Kidney epithelial cell (primary cell): Measurements from ENCODE around the gene CHADL. TPM values are rescaled to one million over a fixed set of nuclear protein-coding genes. Genes with fewer than 3 reads are reported as not detected.

Experiments used
- DNase-seq: peaks from one replicate; pipeline ENCODE4 v3.0.0-alpha.2; 2010; ENCODE audit warnings: low read depth
- H3K27me3 ChIP-seq: 2 replicates; pipeline ENCODE4 v1.6.0; 2011; ENCODE audit warnings: low read length; ENCODE audit not compliant: control insufficient read depth, insufficient read depth
- H3K36me3 ChIP-seq: 2 replicates; pipeline ENCODE4 v1.5.1; 2011; ENCODE audit warnings: low read length; ENCODE audit not compliant: control insufficient read depth, insufficient read depth
- H3K4me3 ChIP-seq: 2 replicates; pipeline ENCODE4 v1.5.1; 2011; ENCODE audit warnings: low read depth, mild to moderate bottlenecking, control low read depth, low read length
- total RNA-seq: library from RNA; depleted of rRNA; stranded (reverse); fragments of >200 nt; gene quantifications from 2 replicates; pipeline ENCODE4 v1.2.3, GENCODE V29; 2015
- TF ChIP-seq, protein P1 (sequence below): IDR thresholded peaks from 2 replicates; pipeline ENCODE4 v1.5.1; 2011; ENCODE audit warnings: mild to moderate bottlenecking, moderate library complexity, low read length, control low read depth, inconsistent platforms; ENCODE audit not compliant: insufficient read depth, poor library complexity, severe bottlenecking

CHADL gene
- total RNA-seq, 1 donor from 2014 or later: 1.6 TPM

DNA sequence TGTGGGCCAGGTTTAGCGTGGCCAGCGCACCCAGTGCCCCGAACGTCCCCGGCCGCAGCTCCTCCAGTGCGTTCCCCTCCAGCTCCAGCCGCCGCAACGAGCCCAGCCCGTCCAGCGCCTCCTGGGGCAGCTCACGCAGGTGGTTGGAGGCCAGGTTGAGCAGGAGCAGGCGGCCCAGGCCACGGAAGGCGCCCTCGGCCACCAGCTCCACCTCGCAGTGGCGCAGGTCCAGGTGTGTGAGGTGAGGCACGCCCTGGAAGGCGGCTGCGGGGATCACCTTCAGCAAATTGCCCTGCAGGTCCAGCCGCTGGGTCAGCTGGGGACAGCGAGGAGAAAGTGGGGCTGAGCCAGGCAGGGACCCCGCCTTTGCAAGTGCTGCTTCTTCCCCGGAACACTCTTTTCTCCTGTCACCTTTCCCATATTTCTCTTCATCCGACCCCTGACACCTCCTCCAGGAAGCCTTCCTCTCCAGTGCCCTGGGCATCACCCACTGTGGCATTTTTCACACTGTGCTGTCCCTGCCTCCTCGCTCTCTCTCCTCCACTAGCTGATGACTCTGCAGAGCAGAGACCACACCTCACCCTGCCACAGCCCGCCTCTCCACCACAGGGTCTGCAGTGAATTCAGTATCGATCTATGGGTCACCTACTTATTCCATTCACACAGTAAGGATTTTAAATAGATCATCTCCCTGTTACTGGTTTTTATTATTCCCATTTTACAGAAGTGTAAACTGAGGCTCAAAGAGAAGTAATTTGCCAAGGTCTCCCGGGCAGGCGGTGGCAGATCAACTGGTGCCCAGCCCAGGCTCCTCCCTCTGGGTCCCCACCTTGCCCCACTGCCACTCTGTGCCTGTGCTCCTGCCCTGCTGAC is 1.9 kb downstream of the CHADL start:
- H3K4me3 ChIP-seq: no peak overlapping the region
- TF ChIP-seq, protein P1, sequence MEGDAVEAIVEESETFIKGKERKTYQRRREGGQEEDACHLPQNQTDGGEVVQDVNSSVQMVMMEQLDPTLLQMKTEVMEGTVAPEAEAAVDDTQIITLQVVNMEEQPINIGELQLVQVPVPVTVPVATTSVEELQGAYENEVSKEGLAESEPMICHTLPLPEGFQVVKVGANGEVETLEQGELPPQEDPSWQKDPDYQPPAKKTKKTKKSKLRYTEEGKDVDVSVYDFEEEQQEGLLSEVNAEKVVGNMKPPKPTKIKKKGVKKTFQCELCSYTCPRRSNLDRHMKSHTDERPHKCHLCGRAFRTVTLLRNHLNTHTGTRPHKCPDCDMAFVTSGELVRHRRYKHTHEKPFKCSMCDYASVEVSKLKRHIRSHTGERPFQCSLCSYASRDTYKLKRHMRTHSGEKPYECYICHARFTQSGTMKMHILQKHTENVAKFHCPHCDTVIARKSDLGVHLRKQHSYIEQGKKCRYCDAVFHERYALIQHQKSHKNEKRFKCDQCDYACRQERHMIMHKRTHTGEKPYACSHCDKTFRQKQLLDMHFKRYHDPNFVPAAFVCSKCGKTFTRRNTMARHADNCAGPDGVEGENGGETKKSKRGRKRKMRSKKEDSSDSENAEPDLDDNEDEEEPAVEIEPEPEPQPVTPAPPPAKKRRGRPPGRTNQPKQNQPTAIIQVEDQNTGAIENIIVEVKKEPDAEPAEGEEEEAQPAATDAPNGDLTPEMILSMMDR: no peak
- DNase-seq: no peak

DNA sequence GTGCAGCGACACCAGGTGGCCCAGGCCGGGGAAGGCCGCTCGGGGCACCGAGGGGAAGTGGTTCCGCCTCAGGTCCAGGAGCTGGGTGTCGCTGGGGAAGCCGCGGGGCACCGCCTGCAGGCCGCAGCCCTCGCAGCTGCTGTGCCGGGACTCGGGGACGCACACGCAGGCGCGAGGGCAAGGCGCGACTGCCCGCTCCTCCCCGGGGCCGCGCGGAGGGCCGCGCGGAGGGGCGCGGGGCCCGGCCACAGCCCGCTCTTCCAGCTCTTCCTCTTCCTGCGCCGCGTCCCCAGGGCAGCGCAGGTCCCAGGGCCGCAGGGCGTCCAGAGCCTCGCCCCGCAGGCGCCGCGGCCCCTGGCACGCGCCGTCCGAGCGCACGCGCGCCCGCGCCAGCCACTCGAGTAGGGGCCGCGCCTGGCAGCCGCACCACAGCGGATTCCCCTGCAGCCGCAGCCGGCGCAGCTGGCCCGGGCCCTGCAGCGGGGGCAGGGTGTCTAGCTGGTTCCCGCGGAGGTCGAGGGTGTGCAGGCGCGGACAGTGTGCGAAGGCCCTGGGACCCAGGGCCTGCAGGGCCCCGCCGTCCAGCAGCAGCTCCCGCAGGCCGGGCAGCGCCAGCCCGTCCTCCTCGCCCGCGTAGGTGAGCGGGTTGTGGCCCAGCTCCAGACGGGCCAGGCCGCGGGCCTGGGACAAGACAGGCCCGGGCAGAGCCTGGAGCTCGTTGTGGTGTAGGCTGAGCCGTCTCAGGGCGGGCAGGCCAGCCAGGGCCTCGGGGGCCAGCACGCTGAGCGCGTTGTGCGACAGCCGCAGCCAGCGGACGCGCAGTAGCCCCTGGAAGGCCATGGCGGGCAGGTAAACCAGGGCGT is 2.8 kb downstream of the CHADL start:
- Histone ChIP-seq H3K36me3 (no peaks in the 10 kb centered on the region), H3K4me3 (peak overlapping the region; percentile 26), H3K27me3 (no peaks in the 10 kb centered on the region)
- DNase-seq: peak; percentile 12
- TF ChIP-seq, protein P1: peak; percentile 58

More for the DNA sequence above, 1.9 kb downstream of the CHADL start:
- no peaks in the 10 kb centered on the region for H3K27me3 ChIP-seq
- H3K36me3 ChIP-seq: no peaks in the 10 kb centered on the region

DNA sequence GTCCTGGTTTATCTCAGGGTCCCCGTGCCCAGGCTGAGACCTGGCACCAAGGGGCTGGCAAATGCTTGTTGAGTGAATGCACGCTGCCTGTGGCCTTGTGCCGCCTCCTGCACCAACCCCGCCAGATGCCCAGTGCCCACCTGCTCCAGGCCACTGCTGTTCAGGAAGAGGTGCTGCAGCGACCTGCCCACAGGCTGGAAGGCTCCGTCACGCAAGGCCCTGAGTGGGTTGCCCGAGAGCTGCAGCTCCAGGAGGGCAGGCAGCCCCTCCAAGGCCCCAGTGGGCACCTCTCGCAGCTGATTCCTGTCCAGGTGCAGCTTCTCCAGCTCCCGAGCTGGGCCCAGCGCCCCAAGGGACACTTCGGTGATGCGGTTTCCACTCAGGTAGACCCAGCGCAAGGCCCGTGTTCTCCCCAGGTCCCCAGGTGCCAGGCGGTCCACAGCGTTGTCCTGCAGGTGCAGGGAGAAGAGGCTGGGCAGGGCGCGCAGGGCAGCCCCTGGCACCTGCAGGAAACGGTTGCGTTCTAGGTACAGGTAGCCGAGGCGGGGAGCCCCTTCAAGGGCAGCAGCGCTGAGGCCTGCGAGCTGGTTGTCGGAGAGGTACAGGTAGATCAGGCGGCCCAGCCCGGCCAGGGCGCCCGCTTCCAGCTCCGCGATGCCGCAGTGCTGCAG is 3.6 kb downstream of the CHADL start:
- no peaks in the 10 kb centered on the region for H3K27me3 ChIP-seq
- H3K36me3 ChIP-seq: no peaks in the 10 kb centered on the region
- TF ChIP-seq, protein P1: no peak
- peak overlapping the region; percentile 26 for H3K4me3 ChIP-seq
- no peak for DNase-seq

DNA sequence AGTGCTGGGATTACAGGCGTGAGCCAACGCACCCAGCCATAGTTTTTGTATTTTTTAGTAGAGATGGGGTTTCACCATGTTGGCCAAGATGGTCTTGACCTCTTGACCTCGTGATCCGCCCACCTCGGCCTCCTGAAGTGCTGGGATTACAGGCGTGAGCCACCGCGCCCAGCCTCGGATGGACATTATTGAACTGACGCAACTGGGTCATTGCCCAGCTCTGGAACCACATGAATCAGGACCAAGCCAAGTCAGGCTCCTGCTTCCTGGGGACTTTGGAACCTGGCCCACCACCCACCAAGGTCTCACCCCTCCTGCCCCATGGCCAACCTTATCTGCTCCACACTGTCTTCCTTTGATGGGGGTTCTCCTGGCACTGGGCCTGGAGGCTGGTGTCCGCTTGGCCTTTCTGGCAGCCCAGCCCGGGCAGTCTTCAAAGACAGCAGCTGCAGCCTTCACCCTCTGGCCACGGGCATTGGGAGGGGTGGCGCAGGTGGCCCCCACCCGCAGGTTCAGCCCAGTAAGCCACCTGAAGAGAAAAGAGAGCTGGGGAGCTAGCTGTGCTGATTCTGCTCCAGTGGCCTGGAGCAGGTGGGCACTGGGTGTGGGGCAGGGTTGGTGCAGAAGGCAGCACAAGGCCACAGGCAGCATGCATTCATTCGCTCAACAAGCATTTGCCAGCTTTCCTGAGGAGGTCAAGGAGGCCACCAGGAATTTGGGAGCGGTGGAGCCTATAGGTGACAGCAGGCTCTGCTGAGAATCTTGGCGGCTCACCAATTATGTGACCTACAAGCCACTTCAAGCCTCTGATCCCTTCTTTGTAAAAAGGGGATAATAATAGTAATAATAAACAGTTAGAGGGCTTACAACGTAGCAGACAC is 5.7 kb downstream of the CHADL start:
- Histone ChIP-seq H3K36me3 (no peaks in the 10 kb centered on the region), H3K27me3 (no peaks in the 10 kb centered on the region), H3K4me3 (no peak overlapping the region)
- TF ChIP-seq, protein P1: no peak
- no peak for DNase-seq

DNA sequence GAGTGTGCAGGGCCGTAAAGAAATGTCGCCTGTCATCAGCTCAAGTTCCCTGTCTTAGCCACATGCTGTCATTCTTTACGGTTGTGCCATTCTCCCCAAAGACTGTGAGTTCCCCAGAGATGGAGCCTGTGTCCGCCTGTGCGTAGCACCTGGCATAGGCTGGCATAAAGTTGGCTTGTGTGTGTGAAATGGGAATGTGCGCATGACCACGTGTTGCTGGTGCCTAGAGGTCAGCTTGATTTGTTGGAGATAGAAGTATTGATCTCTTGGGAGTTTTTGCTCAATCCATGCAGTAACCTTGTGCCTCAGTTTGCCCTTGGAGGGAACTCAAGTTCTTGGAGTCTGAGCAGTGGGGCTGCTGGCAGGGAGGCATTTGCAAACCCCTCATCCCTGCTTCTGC is 9.4 kb downstream of the CHADL start:
- TF ChIP-seq, protein P1: no peak
- Histone ChIP-seq H3K36me3 (no peaks in the 10 kb centered on the region), H3K27me3 (no peaks in the 10 kb centered on the region), H3K4me3 (no peak overlapping the region)
- no peak for DNase-seq
